Loucy (cell line): ENCODE data around the gene RAD21L1.

Source experiments
- H2AFZ ChIP-seq: fragments of 200-600 bp; sonication (generic); 2 replicates; pipeline ENCODE4 v1.6.0; 2016; ENCODE audit warnings: antibody characterized with exemption, mild to moderate bottlenecking, low read length, moderate library complexity
- H3F3A ChIP-seq: fragments of 200-600 bp; 2 replicates; pipeline ENCODE4 v1.6.0; 2016; ENCODE audit warnings: antibody characterized with exemption, low read depth, mild to moderate bottlenecking
- H3K27me3 ChIP-seq: fragments of 200-600 bp; sonication (generic); 2 replicates; pipeline ENCODE4 v1.6.1; 2014; ENCODE audit warnings: low read length, mild to moderate bottlenecking; ENCODE audit not compliant: insufficient read depth, poor library complexity, severe bottlenecking
- H3K36me3 ChIP-seq: fragments of 200-600 bp; sonication (generic); 2 replicates; pipeline ENCODE4 v1.6.1; 2016; ENCODE audit warnings: low read length; ENCODE audit not compliant: insufficient read depth
- H3K4me1 ChIP-seq: fragments of 200-600 bp; sonication (generic); 2 replicates; pipeline ENCODE4 v1.5.1; 2014; ENCODE audit warnings: low read length, mild to moderate bottlenecking; ENCODE audit not compliant: insufficient read depth, poor library complexity, severe bottlenecking
- H3K4me2 ChIP-seq: fragments of 200-600 bp; sonication (generic); 2 replicates; pipeline ENCODE4 v1.6.0; 2014; ENCODE audit warnings: antibody characterized with exemption, low read length, low read depth, mild to moderate bottlenecking; ENCODE audit not compliant: poor library complexity, severe bottlenecking
- H3K4me3 ChIP-seq: fragments of 200-600 bp; sonication (generic); 2 replicates; pipeline ENCODE4 v1.5.1; 2014; ENCODE audit warnings: low read length, mild to moderate bottlenecking, mixed read lengths; ENCODE audit not compliant: poor library complexity, severe bottlenecking
- H3K79me2 ChIP-seq: fragments of 200-600 bp; sonication (generic); 2 replicates; pipeline ENCODE4 v1.6.1; 2014; ENCODE audit warnings: low read length; ENCODE audit not compliant: insufficient read depth
- H3K9ac ChIP-seq: fragments of 200-600 bp; sonication (generic); 2 replicates; pipeline ENCODE4 v1.6.0; 2014; ENCODE audit warnings: mild to moderate bottlenecking, low read depth, low read length, moderate library complexity; ENCODE audit not compliant: poor library complexity, severe bottlenecking
- H3K9me2 ChIP-seq: fragments of 200-600 bp; sonication (generic); replicated peaks from 2 replicates; pipeline ENCODE4 v1.6.1; 2016; ENCODE audit warnings: low read depth, low read length, mixed read lengths
- H3K9me3 ChIP-seq: fragments of 200-600 bp; sonication (generic); 2 replicates; pipeline ENCODE4 v1.6.1; 2014; ENCODE audit warnings: mild to moderate bottlenecking, antibody characterized with exemption, low read length, low read depth; ENCODE audit not compliant: insufficient read depth
- H4K20me1 ChIP-seq: fragments of 200-600 bp; sonication (generic); 2 replicates; pipeline ENCODE4 v1.6.0; 2014; ENCODE audit warnings: antibody characterized with exemption, low read length, mild to moderate bottlenecking; ENCODE audit not compliant: insufficient read depth, poor library complexity, severe bottlenecking
- EZH2phosphoT487 ChIP-seq: fragments of 200-600 bp; IDR thresholded peaks from 2 replicates; pipeline ENCODE4 v1.6.1; 2018; ENCODE audit warnings: antibody characterized with exemption, mild to moderate bottlenecking, moderate library complexity, borderline replicate concordance
- TF ChIP-seq, protein P1 (sequence below): fragments of 200-600 bp; sonication (generic); conservative IDR thresholded peaks from 2 replicates; pipeline ENCODE4 v1.5.1; 2014; ENCODE audit warnings: mild to moderate bottlenecking, antibody characterized with exemption, low read length

Gene RAD21L1

GRCh38 chr20:1265226-1265915 is 39.5 kb downstream of the RAD21L1 start:
- no peaks in the 10 kb centered on the region for H4K20me1 ChIP-seq
- H3K4me3 ChIP-seq: peak overlapping the region; percentile 76
- peak overlapping the region; percentile 81 for H3K4me2 ChIP-seq
- no peak for TF ChIP-seq EZH2phosphoT487
- TF ChIP-seq, protein P1, sequence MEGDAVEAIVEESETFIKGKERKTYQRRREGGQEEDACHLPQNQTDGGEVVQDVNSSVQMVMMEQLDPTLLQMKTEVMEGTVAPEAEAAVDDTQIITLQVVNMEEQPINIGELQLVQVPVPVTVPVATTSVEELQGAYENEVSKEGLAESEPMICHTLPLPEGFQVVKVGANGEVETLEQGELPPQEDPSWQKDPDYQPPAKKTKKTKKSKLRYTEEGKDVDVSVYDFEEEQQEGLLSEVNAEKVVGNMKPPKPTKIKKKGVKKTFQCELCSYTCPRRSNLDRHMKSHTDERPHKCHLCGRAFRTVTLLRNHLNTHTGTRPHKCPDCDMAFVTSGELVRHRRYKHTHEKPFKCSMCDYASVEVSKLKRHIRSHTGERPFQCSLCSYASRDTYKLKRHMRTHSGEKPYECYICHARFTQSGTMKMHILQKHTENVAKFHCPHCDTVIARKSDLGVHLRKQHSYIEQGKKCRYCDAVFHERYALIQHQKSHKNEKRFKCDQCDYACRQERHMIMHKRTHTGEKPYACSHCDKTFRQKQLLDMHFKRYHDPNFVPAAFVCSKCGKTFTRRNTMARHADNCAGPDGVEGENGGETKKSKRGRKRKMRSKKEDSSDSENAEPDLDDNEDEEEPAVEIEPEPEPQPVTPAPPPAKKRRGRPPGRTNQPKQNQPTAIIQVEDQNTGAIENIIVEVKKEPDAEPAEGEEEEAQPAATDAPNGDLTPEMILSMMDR: no peak
- no peaks in the 10 kb centered on the region for H3K79me2 ChIP-seq
- peak overlapping the region; percentile 65 for H3K9ac ChIP-seq
- H3K4me1 ChIP-seq: peaks cover 13% of the 10 kb centered on the region
- H3K36me3 ChIP-seq: no peaks in the 10 kb centered on the region
- H3K27me3 ChIP-seq: no peaks in the 10 kb centered on the region
- no peaks in the 10 kb centered on the region for H3F3A ChIP-seq
- H2AFZ ChIP-seq: peak overlapping the region; percentile 94
- no peaks in the 10 kb centered on the region for H3K9me2 ChIP-seq
- 0 out of 2 replicates have a peak, but pooled peaks cover 7% of the 10 kb centered on the region for H3K9me3 ChIP-seq

- H3K9me3 ChIP-seq: 0 out of 2 replicates have a peak, but pooled peaks cover 7% of the 10 kb centered on the region
- H3K4me2 ChIP-seq: peak overlapping the region; percentile 81
- H3F3A ChIP-seq: no peaks in the 10 kb centered on the region
- peak overlapping the region; percentile 94 for H2AFZ ChIP-seq
- no peaks in the 10 kb centered on the region for H3K79me2 ChIP-seq
- no peaks in the 10 kb centered on the region for H3K9me2 ChIP-seq
- no peaks in the 10 kb centered on the region for H3K27me3 ChIP-seq
- peak overlapping the region; percentile 65 for H3K9ac ChIP-seq
- H3K36me3 ChIP-seq: no peaks in the 10 kb centered on the region
- no peak for TF ChIP-seq EZH2phosphoT487
- TF ChIP-seq, protein P1: no peak
- peaks cover 13% of the 10 kb centered on the region for H3K4me1 ChIP-seq
- no peaks in the 10 kb centered on the region for H4K20me1 ChIP-seq
- peak overlapping the region; percentile 76 for H3K4me3 ChIP-seq
Observed at GRCh38 chr20:1265916-1266166, 40.0 kb downstream of the RAD21L1 start.

DNA sequence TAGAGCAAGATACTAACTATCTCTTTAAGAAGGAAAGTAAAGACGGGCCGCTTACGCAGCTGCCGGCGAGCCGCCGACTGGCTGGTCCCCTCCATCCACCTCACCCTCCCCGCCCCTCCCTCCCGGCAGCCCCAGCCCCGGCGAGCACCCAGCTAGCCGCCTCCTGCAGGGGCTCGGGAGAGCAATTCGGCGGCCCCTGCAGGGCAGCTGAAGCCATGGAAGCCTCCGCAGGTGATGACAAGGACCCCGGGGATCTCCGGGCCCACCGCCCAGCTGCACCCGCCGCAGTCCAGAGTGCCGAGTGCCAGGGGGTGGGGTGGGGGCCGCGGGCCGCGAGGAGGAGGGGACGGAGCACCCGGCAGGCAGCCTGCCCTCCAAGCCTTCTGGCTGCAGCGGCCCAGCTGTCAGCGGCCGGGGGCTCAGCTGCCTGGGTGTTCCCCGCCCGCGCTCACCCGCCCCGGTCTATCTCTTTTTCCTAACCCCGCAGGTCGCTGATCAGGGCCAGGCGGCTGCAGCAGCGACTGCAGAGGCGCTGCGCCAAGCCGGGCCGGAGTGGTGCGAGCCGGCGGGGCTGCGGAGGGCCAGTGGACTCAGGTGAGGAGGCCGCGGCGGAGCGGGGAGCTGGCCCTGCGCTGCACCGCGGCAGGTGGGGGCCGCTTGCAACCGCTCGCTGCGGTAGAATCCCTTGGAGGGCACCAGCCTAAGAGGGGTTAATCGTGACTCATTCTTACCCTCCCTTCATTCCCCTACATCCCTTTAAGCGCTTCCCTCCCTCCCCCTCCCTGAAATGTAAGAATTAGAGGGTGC is 40.5 kb downstream of the RAD21L1 start, which contains the start of gene SNPH:
SNPH (plus strand) TSS at position 128 of the 807 bp plus-strand sequence. CDS start 29,946 bp downstream, outside the sequence.
- Histone ChIP-seq H4K20me1 (no peaks in the 10 kb centered on the region), H3K27me3 (no peaks in the 10 kb centered on the region), H3F3A (no peaks in the 10 kb centered on the region), H3K9ac (peak within 1 kb of the TSS; percentile 65), H2AFZ (peak within 1 kb of the TSS; percentile 94), H3K9me2 (no peaks in the 10 kb centered on the region), H3K9me3 (0 out of 2 replicates have a peak, but pooled peaks cover 7% of the 10 kb centered on the region), H3K4me3 (peak within 1 kb of the TSS; percentile 76), H3K4me2 (peak within 1 kb of the TSS; percentile 81), H3K36me3 (no peaks in the 10 kb centered on the region), H3K4me1 (peaks cover 13% of the 10 kb centered on the region), H3K79me2 (no peaks in the 10 kb centered on the region)
- no peak for TF ChIP-seq EZH2phosphoT487
- TF ChIP-seq, protein P1: no peak
